Prostate gland (tissue), 2 donors: Measurements from ENCODE around the gene DHRS12. TPM values are rescaled to one million over a fixed set of nuclear protein-coding genes. Genes with fewer than 3 reads are reported as not detected.
A peak's percentile ranks its signal among the peaks of the same experiment; 100 is the strongest.

Experiments
- DNase-seq: peaks from one replicate; pipeline ENCODE4 v3.0.0-alpha.2; 2019; ENCODE audit warnings: low spot score
- H3K27ac ChIP-seq, 2 donors: fragments of 200-600 bp; sonication (generic); 2 replicates each; pipeline ENCODE4 v1.5.1; 2017 to 2019
- H3K27me3 ChIP-seq: fragments of 200-600 bp; sonication (generic); replicated peaks from 2 replicates; pipeline ENCODE4 v1.5.1; 2019; ENCODE audit not compliant: insufficient read depth
- H3K36me3 ChIP-seq, 2 donors: fragments of 200-600 bp; sonication (generic); 1 replicate in 1 of 2; 2 replicates in 1 of 2; pipeline versions ENCODE4 v1.5.1 to v1.8.1; 2017 to 2019
- H3K4me1 ChIP-seq: fragments of 200-600 bp; sonication (generic); replicated peaks from 2 replicates; pipeline ENCODE4 v1.5.1; 2019
- H3K4me3 ChIP-seq, 2 donors: fragments of 200-600 bp; sonication (generic); 2 replicates each; pipeline ENCODE4 v1.5.1; 2017 to 2019
- H3K9me3 ChIP-seq: fragments of 200-600 bp; sonication (generic); 2 replicates; pipeline ENCODE4 v1.5.1; 2017
- CTCF ChIP-seq, 4 experiments: fragments of 200-600 bp in 2 of 4; fragments of 450-650 bp in 2 of 4; sonication (generic) in 2 of 4; IDR thresholded peaks; 1 replicate in 3 of 4; 2 replicates in 1 of 4; pipeline ENCODE4 v1.5.1; 2016 to 2019; ENCODE audit warnings: antibody characterized with exemption in 4 of 4, mild to moderate bottlenecking in 2 of 4, moderate library complexity in 2 of 4
- POLR2A ChIP-seq: fragments of 450-650 bp; IDR thresholded peaks from one replicate; pipeline ENCODE4 v1.6.1; 2016; ENCODE audit warnings: antibody characterized with exemption, mild to moderate bottlenecking
- POLR2AphosphoS5 ChIP-seq: sonication (generic); formaldehyde crosslinking; IDR thresholded peaks from one replicate; pipeline ENCODE4 v1.6.1; 2017; ENCODE audit warnings: antibody characterized with exemption
- WGBS: methylation state at CpG from one replicate; pipeline ENCODE4 v1.1.5; 2018; 5-methylcytosine and 5-hydroxymethylcytosine counted together
- intact Hi-C: fragments of 100-400 bp; cut with DNase I; formaldehyde crosslinking; loops from one replicate; pipeline ENCODE4 v1.14.2; 2022
- total RNA-seq, 2 donors: library from RNA; depleted of rRNA; stranded (reverse); fragments of >200 nt; gene quantifications; one replicate each; pipeline ENCODE4 v1.1.0, GENCODE V29; 2016

DHRS12 gene
- total RNA-seq, 2 donors from 2014 or later: 18.7 to 19.8 TPM

GRCh38 chr13:51785712-51786424 is 18.1 kb downstream of the DHRS12 start:
- intact Hi-C loops: no loop called here
- no peak for DNase-seq
- Histone ChIP-seq H3K9me3 (no peaks in the 10 kb centered on the region), H3K27me3 (no peaks in the 10 kb centered on the region), H3K36me3 (no peaks in the 10 kb centered on the region), H3K4me3 (no peak overlapping the region), H3K27ac (peak overlapping the region; percentile 36 to 37), H3K4me1 (no peaks in the 10 kb centered on the region)
- no peak for TF ChIP-seq POLR2AphosphoS5
- no peak for TF ChIP-seq POLR2A
- TF ChIP-seq CTCF (IDR thresholded peaks at IDR 0.05): no peak
- WGBS: 28% methylated on average over 12 of the region's 12 CpGs

- H3K27me3 ChIP-seq: no peaks in the 10 kb centered on the region
- no peak overlapping the region for H3K4me3 ChIP-seq
- no peak overlapping the region for H3K27ac ChIP-seq
- H3K36me3 ChIP-seq: no peaks in the 10 kb centered on the region
- intact Hi-C loops: no loop called here
- H3K9me3 ChIP-seq: no peaks in the 10 kb centered on the region
- DNase-seq: no peak
- WGBS: 100% methylated on average over 1 of the region's 1 CpG
- TF ChIP-seq POLR2A: no peak
- no peak for TF ChIP-seq CTCF (IDR thresholded peaks at IDR 0.05)
- TF ChIP-seq POLR2AphosphoS5: no peak
- no peaks in the 10 kb centered on the region for H3K4me1 ChIP-seq
Measured at GRCh38 chr13:51784097-51784496, 19.9 kb downstream of the DHRS12 start.

- no peak overlapping the region for H3K4me3 ChIP-seq
- intact Hi-C loops: no loop called here
Measured at GRCh38 chr13:51783428-51784094, 20.4 kb downstream of the DHRS12 start.

GRCh38 chr13:51782026-51782710 is 21.8 kb downstream of the DHRS12 start:
- no peak overlapping the region for H3K27ac ChIP-seq
- no peaks in the 10 kb centered on the region for H3K27me3 ChIP-seq
- TF ChIP-seq POLR2A: no peak
- no peak for TF ChIP-seq POLR2AphosphoS5
- no peak for TF ChIP-seq CTCF (IDR thresholded peaks at IDR 0.05)
- DNase-seq: no peak
- no peaks in the 10 kb centered on the region for H3K4me1 ChIP-seq
- no peak overlapping the region for H3K4me3 ChIP-seq
- H3K36me3 ChIP-seq: no peaks in the 10 kb centered on the region
- no peaks in the 10 kb centered on the region for H3K9me3 ChIP-seq
- 86% methylated on average over 15 of the region's 15 CpGs for WGBS
- intact Hi-C loops: no loop called here

More at GRCh38 chr13:51783428-51784094, 20.4 kb downstream of the DHRS12 start:
- TF ChIP-seq CTCF (IDR thresholded peaks at IDR 0.05): no peak
- no peak for TF ChIP-seq POLR2AphosphoS5
- no peak for TF ChIP-seq POLR2A
- Histone ChIP-seq H3K9me3 (no peaks in the 10 kb centered on the region), H3K4me1 (no peaks in the 10 kb centered on the region), H3K36me3 (no peaks in the 10 kb centered on the region), H3K27ac (no peak overlapping the region), H3K27me3 (no peaks in the 10 kb centered on the region)
- no peak for DNase-seq
- WGBS: 89% methylated on average over 9 of the region's 9 CpGs
